HT1080 (cell line): ENCODE measurements around the gene CSMD2. TPM values are rescaled to one million over a fixed set of nuclear protein-coding genes. Genes with fewer than 3 reads are reported as not detected.

Source experiments
- DNase-seq: peaks from one replicate; pipeline ENCODE4 v3.0.0-alpha.2; 2015; ENCODE audit warnings: low read depth
- total RNA-seq: library from RNA; depleted of rRNA; stranded (reverse); fragments of >200 nt; shearing (Covaris generic); gene quantifications from 2 replicates; pipeline ENCODE4 v1.2.3, GENCODE V29; 2014

Gene CSMD2
- total RNA-seq, 1 experiment from 2014 or later: 2.3 TPM

- DNase-seq: no peak
Measured at GRCh38 chr1:33823401-33823800, 341.6 kb downstream of the CSMD2 start.

GRCh38 chr1:33822396-33822795 is 342.6 kb downstream of the CSMD2 start:
- no peak for DNase-seq

- DNase-seq: no peak
Measured at GRCh38 chr1:33821291-33821690, 343.7 kb downstream of the CSMD2 start.

- no peak for DNase-seq
Measured at GRCh38 chr1:33820804-33821203, 344.2 kb downstream of the CSMD2 start.

- no peak for DNase-seq
Measured at GRCh38 chr1:33819913-33820311, 345.1 kb downstream of the CSMD2 start.

GRCh38 chr1:33819290-33819912 is 345.6 kb downstream of the CSMD2 start:
- DNase-seq: no peak

GRCh38 chr1:33818071-33818470 is 347.0 kb downstream of the CSMD2 start:
- no peak for DNase-seq

- peak; percentile 64 for DNase-seq
Measured at GRCh38 chr1:33815061-33815460, 350.0 kb downstream of the CSMD2 start.

GRCh38 chr1:33814166-33814565 is 350.9 kb downstream of the CSMD2 start:
- peak; percentile 43 for DNase-seq

GRCh38 chr1:33810571-33810970 is 354.5 kb downstream of the CSMD2 start:
- no peak for DNase-seq

- no peak for DNase-seq
Measured at GRCh38 chr1:33805988-33806387, 359.0 kb downstream of the CSMD2 start.

- no peak for DNase-seq
Measured at GRCh38 chr1:33802268-33802667, 362.8 kb downstream of the CSMD2 start.

- DNase-seq: no peak
Measured at GRCh38 chr1:33797849-33798248, 367.2 kb downstream of the CSMD2 start.

GRCh38 chr1:33792651-33793050 is 372.4 kb downstream of the CSMD2 start:
- no peak for DNase-seq

- no peak for DNase-seq
Measured at GRCh38 chr1:33792216-33792615, 372.8 kb downstream of the CSMD2 start.

- no peak for DNase-seq
Measured at GRCh38 chr1:33791251-33791650, 373.8 kb downstream of the CSMD2 start.

GRCh38 chr1:33790577-33790976 is 374.5 kb downstream of the CSMD2 start:
- DNase-seq: no peak

GRCh38 chr1:33784876-33785275 is 380.2 kb downstream of the CSMD2 start:
- no peak for DNase-seq

- DNase-seq: no peak
Measured at GRCh38 chr1:33782776-33783175, 382.3 kb downstream of the CSMD2 start.

GRCh38 chr1:33781652-33782051 is 383.4 kb downstream of the CSMD2 start:
- DNase-seq: no peak

- DNase-seq: no peak
Measured at GRCh38 chr1:33777337-33777736, 387.7 kb downstream of the CSMD2 start.

GRCh38 chr1:33768821-33769220 is 396.2 kb downstream of the CSMD2 start:
- no peak for DNase-seq

GRCh38 chr1:33768106-33768505 is 396.9 kb downstream of the CSMD2 start:
- DNase-seq: no peak

- no peak for DNase-seq
Measured at GRCh38 chr1:33764149-33764548, 400.9 kb downstream of the CSMD2 start.
